Erythroblast (primary cell): Measurements from ENCODE around the gene MRPL30.
"Not testable (repeated sequence)": the region's sequence is repeated elsewhere in the genome, so short reads cannot be mapped to it uniquely, and the experiment has no call there.

ENCODE experiments used
- GATA1 ChIP-seq: IDR thresholded peaks from 2 replicates; pipeline ENCODE4 v1.6.1; 2011; ENCODE audit warnings: low read depth, mild to moderate bottlenecking, control low read depth, low read length, moderate library complexity
- POLR2A ChIP-seq: IDR thresholded peaks from 2 replicates; pipeline ENCODE4 v1.6.1; 2011; ENCODE audit warnings: mild to moderate bottlenecking, low read length

DNA sequence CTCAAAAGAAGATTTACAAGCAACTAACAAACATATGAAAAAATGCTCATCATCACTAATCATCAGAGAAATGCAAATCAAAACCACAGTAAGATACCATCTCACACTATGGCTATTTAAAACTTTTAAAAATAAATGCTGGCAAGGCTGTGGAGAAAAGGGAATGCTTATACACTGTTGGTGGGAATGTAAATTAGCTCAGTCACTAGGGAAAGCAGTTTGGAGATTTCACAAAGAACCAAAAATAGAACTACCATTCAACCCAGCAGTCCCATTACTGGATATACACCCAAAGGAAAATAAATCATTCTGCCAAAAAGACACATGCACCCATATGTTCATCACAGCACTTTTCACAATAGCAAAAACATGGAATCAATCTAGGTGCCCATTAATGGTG, 52.2 kb downstream of the MRPL30 start:
- not testable (repeated sequence) for TF ChIP-seq POLR2A, GATA1
